GM18519 (cell line): ENCODE measurements around the gene TOMT.

Source experiments
- ATAC-seq: cut with Tn5 transposase; IDR thresholded peaks from one replicate; pipeline ENCODE4 v1.9.1; 2021; ENCODE audit warnings: mild to moderate bottlenecking, moderate library complexity; ENCODE audit not compliant: unreplicated experiment, low FRiP score

The TOMT gene

GRCh38 chr11:72085621-72086351, 19.9 kb upstream of the TOMT start:
- ATAC-seq = no peak

- no peak for ATAC-seq
Measured at GRCh38 chr11:72088076-72088808, 17.5 kb upstream of the TOMT start.

- no peak for ATAC-seq
Measured at GRCh38 chr11:72091292-72091691, 14.4 kb upstream of the TOMT start.

- no peak for ATAC-seq
Measured at GRCh38 chr11:72098741-72099140, 7.0 kb upstream of the TOMT start.

- no peak for ATAC-seq
Measured at GRCh38 chr11:72100009-72100408, 5.7 kb upstream of the TOMT start.

GRCh38 chr11:72100462-72100861, 5.3 kb upstream of the TOMT start:
- ATAC-seq = no peak

- no peak for ATAC-seq
Measured at GRCh38 chr11:72102162-72102561, 3.6 kb upstream of the TOMT start.

GRCh38 chr11:72102631-72102945, 3.1 kb upstream of the TOMT start:
- ATAC-seq = peak; percentile 5

- peak; percentile 65 for ATAC-seq
Measured at GRCh38 chr11:72102946-72103753, 2.6 kb upstream of the TOMT start, which contains the start of gene LAMTOR1. Gene LAMTOR1, minus strand, starts transcription at chr11:72103297. Its CDS starts 73 bp downstream, at chr11:72103224.

- no peak for ATAC-seq
Measured at GRCh38 chr11:72103754-72104167, 2.0 kb upstream of the TOMT start.

- no peak for ATAC-seq
Measured at GRCh38 chr11:72111300-72112142, 5.8 kb downstream of the TOMT start.

GRCh38 chr11:72112143-72112977, 6.6 kb downstream of the TOMT start, which contains the start of gene ANAPC15:
Gene ANAPC15, minus strand, starts transcription at chr11:72112695. Its CDS starts 1,419 bp downstream, at chr11:72111276.
- ATAC-seq = peak; percentile 72

GRCh38 chr11:72112978-72113808, 7.5 kb downstream of the TOMT start:
- ATAC-seq = no peak

- no peak for ATAC-seq
Measured at GRCh38 chr11:72114570-72114969, 8.8 kb downstream of the TOMT start.

GRCh38 chr11:72116019-72116755, 10.5 kb downstream of the TOMT start:
- ATAC-seq = no peak

GRCh38 chr11:72119198-72119597, 13.5 kb downstream of the TOMT start:
- ATAC-seq = no peak

GRCh38 chr11:72120930-72121329, 15.2 kb downstream of the TOMT start:
- no peak for ATAC-seq

GRCh38 chr11:72122607-72123006, 16.9 kb downstream of the TOMT start:
- ATAC-seq = no peak
